Aorta (tissue), 5 donors: Measurements from ENCODE around the gene MRGPRF. TPM values are rescaled to one million over a fixed set of nuclear protein-coding genes. Genes with fewer than 3 reads are reported as not detected.

Experiments used
- ATAC-seq: fragments of 200-7000 bp; cut with Tn5 transposase; one replicate; pipeline ENCODE4 v1.9.1; 2022; ENCODE audit warnings: moderate library complexity; ENCODE audit not compliant: low FRiP score
- DNase-seq, 2 donors: peaks; one replicate each; pipeline ENCODE4 v3.0.0-alpha.2; 2020
- H3K27ac ChIP-seq, 2 donors: one replicate each; pipeline ENCODE4 v1.5.1; 2013; ENCODE audit warnings: low read length in 2 of 2, mild to moderate bottlenecking in 2 of 2, moderate library complexity in 2 of 2, control low read depth in 1 of 2, inconsistent platforms in 1 of 2, low read depth in 1 of 2
- H3K27me3 ChIP-seq, 2 donors: one replicate each; pipeline ENCODE4 v1.6.1; 2013; ENCODE audit warnings: control low read depth in 1 of 2, low read length in 1 of 2, mild to moderate bottlenecking in 1 of 2, moderate library complexity in 1 of 2; ENCODE audit not compliant: insufficient read depth in 2 of 2, control insufficient read depth in 1 of 2
- H3K36me3 ChIP-seq, 2 donors: one replicate each; pipeline ENCODE4 v1.6.1; 2013; ENCODE audit warnings: control low read depth in 1 of 2, low read length in 1 of 2, mild to moderate bottlenecking in 1 of 2; ENCODE audit not compliant: insufficient read depth in 2 of 2, control insufficient read depth in 1 of 2
- H3K4me1 ChIP-seq, 2 donors: one replicate each; pipeline ENCODE4 v1.6.1; 2013; ENCODE audit warnings: low read length in 2 of 2, control low read depth in 1 of 2, mild to moderate bottlenecking in 1 of 2, moderate library complexity in 1 of 2; ENCODE audit not compliant: insufficient read depth in 2 of 2, control insufficient read depth in 1 of 2
- H3K4me3 ChIP-seq, 2 donors: one replicate each; pipeline ENCODE4 v1.5.1; 2013; ENCODE audit warnings: low read length in 2 of 2, control low read depth in 1 of 2, mild to moderate bottlenecking in 1 of 2
- H3K9me3 ChIP-seq: one replicate; pipeline ENCODE4 v1.6.1; 2013; ENCODE audit warnings: mild to moderate bottlenecking, low read length; ENCODE audit not compliant: control insufficient read depth
- WGBS, 2 donors: extraction: QIAGEN DNeasy Blood & Tissue Kit; methylation state at CpG; one replicate each; pipeline ENCODE4 v1.1.7; 2013; 5-methylcytosine and 5-hydroxymethylcytosine counted together
- intact Hi-C, 2 donors: fragments of 100-400 bp; cut with DNase I; formaldehyde crosslinking; loops; one replicate each; pipeline versions ENCODE4 v1.14.2 to v1.15.0; 2022
- polyA plus RNA-seq, 2 donors: library from polyadenylated mRNA; stranded (reverse); fragments of 200-250 nt; gene quantifications; one replicate each; pipeline ENCODE4 v1.2.3, GENCODE V29; 2013
- total RNA-seq, 2 donors: library from RNA; stranded (reverse); fragmentation: NEBNext Ultra II Directional; extraction: Animal tissue kit (Norgen Biotek cat#: 25700); gene quantifications; one replicate each; pipeline ENCODE4 v1.2.1, GENCODE V29; 2021
- donor health status: healthy with polysubstance abuse.
- donor health status: Bipolar disorder and iron deficiency.
- donor health status: DM: no; HTN: no; CAD: no.
- donor health status: DM: no; HTN: no; CAD: no.
- donor health status: DM: yes; HTN: yes; CAD: no.

Gene MRGPRF
- total and polyA plus RNA-seq, 4 donors = 26.4 to 130 (median 91.8) TPM

GRCh38 chr11:69033431-69033830, 20.4 kb upstream of the MRGPRF start:
- DNase-seq (no peak), ATAC-seq (no peak)
- 91 to 94% methylated on average over 11 of the region's 11 CpGs for WGBS, 2 donors
- Histone ChIP-seq H3K27ac (no peak overlapping the region), H3K4me3 (no peak overlapping the region), H3K4me1 (no peaks in the 10 kb centered on the region), H3K27me3 (no peaks in the 10 kb centered on the region), H3K36me3 (no peaks in the 10 kb centered on the region), H3K9me3 (no peaks in the 10 kb centered on the region)
- intact Hi-C loops = no loop called here

GRCh38 chr11:69032833-69033232, 19.8 kb upstream of the MRGPRF start:
- 83 to 94% methylated on average over 7 of the region's 7 CpGs for WGBS, 2 donors
- Histone ChIP-seq H3K4me3 (no peak overlapping the region), H3K27ac (no peak overlapping the region), H3K9me3 (no peaks in the 10 kb centered on the region), H3K4me1 (no peaks in the 10 kb centered on the region), H3K27me3 (no peaks in the 10 kb centered on the region), H3K36me3 (no peaks in the 10 kb centered on the region)
- DNase-seq (no peak), ATAC-seq (no peak)
- intact Hi-C loops = no loop called here

GRCh38 chr11:69030301-69030700, 17.3 kb upstream of the MRGPRF start:
- Histone ChIP-seq H3K9me3 (no peaks in the 10 kb centered on the region), H3K36me3 (no peaks in the 10 kb centered on the region), H3K4me3 (no peak overlapping the region), H3K27me3 (no peaks in the 10 kb centered on the region), H3K27ac (no peak overlapping the region), H3K4me1 (no peaks in the 10 kb centered on the region)
- no peak for ATAC-seq
- intact Hi-C loops = no loop called here
- DNase-seq = no peak
- 76 to 78% methylated on average over 6 of the region's 6 CpGs for WGBS, 2 donors

GRCh38 chr11:69027704-69028372, 14.8 kb upstream of the MRGPRF start:
- Histone ChIP-seq H3K27ac (no peak overlapping the region), H3K9me3 (no peaks in the 10 kb centered on the region), H3K4me3 (no peak overlapping the region), H3K36me3 (no peaks in the 10 kb centered on the region), H3K4me1 (no peaks in the 10 kb centered on the region), H3K27me3 (no peaks in the 10 kb centered on the region)
- intact Hi-C loops = no loop called here
- no peak for ATAC-seq
- WGBS, 2 donors = 80% methylated on average over 9 of the region's 9 CpGs
- no peak for DNase-seq

- no peak for ATAC-seq
- Histone ChIP-seq H3K9me3 (no peaks in the 10 kb centered on the region), H3K4me3 (no peak overlapping the region), H3K4me1 (no peaks in the 10 kb centered on the region), H3K36me3 (no peaks in the 10 kb centered on the region), H3K27me3 (no peaks in the 10 kb centered on the region), H3K27ac (no peak overlapping the region)
- no peak for DNase-seq
- WGBS, 2 donors = 95 to 96% methylated on average over 6 of the region's 6 CpGs
- intact Hi-C loops = no loop called here
These were observed 11.5 kb upstream of the MRGPRF start for GRCh38 chr11:69024509-69024908.

- Histone ChIP-seq H3K4me1 (no peaks in the 10 kb centered on the region), H3K27me3 (no peaks in the 10 kb centered on the region), H3K27ac (no peak overlapping the region), H3K36me3 (no peaks in the 10 kb centered on the region), H3K4me3 (no peak overlapping the region), H3K9me3 (no peaks in the 10 kb centered on the region)
- ATAC-seq (peak; percentile 42), DNase-seq (peak in 1 of 2 donors; percentile 75)
- WGBS, 2 donors = 22 to 23% methylated on average over 10 of the region's 10 CpGs
- intact Hi-C loops = no loop called here
These were observed 9.2 kb upstream of the MRGPRF start for GRCh38 chr11:69022260-69022659.

- H3K36me3 ChIP-seq = no peaks in the 10 kb centered on the region
- H3K9me3 ChIP-seq = no peaks in the 10 kb centered on the region
- ATAC-seq = no peak
- no peaks in the 10 kb centered on the region for H3K27me3 ChIP-seq
- 10 to 13% methylated on average over 13 of the region's 13 CpGs for WGBS, 2 donors
- peak overlapping the region in 1 of 2 donors; percentile 39 for H3K27ac ChIP-seq
- peak; percentile 72 to 88 for DNase-seq
- H3K4me1 ChIP-seq = no peaks in the 10 kb centered on the region
- intact Hi-C loops = no loop called here
- no peak overlapping the region for H3K4me3 ChIP-seq
These were observed 5.9 kb upstream of the MRGPRF start for GRCh38 chr11:69018924-69019323.

GRCh38 chr11:69017951-69018350, 4.9 kb upstream of the MRGPRF start:
- WGBS, 2 donors = 90 to 92% methylated on average over 10 of the region's 10 CpGs
- Histone ChIP-seq H3K27me3 (no peaks in the 10 kb centered on the region), H3K4me1 (no peaks in the 10 kb centered on the region), H3K9me3 (no peaks in the 10 kb centered on the region), H3K4me3 (no peak overlapping the region), H3K27ac (no peak overlapping the region), H3K36me3 (no peaks in the 10 kb centered on the region)
- DNase-seq (no peak), ATAC-seq (no peak)
- intact Hi-C loops = no loop called here

GRCh38 chr11:69014898-69015549, 2.0 kb upstream of the MRGPRF start:
- H3K9me3 ChIP-seq = no peaks in the 10 kb centered on the region
- ATAC-seq = no peak
- no peaks in the 10 kb centered on the region for H3K27me3 ChIP-seq
- peak overlapping the region; percentile 20 to 71 for H3K27ac ChIP-seq
- H3K4me3 ChIP-seq = no peak overlapping the region
- intact Hi-C loops = loop anchor here (5.0 kb wide), 4 partner anchors 32 to 88 kb away; partner anchors contain the start of gene TPCN2 (in 1 of the 2)
- 80 to 82% methylated on average over 9 of the region's 9 CpGs for WGBS, 2 donors
- DNase-seq = no peak
- no peaks in the 10 kb centered on the region for H3K36me3 ChIP-seq
- no peaks in the 10 kb centered on the region for H3K4me1 ChIP-seq
